SK-N-MC (cell line): ENCODE data around the gene RAB40B.

Experiments used
- EZH2 ChIP-seq: fragments of 200-600 bp; sonication (generic); IDR thresholded peaks from one replicate; pipeline ENCODE4 v1.6.1; 2017; ENCODE audit warnings: antibody characterized with exemption
- FOXP2 ChIP-seq: optimal IDR thresholded peaks from 2 replicates; pipeline ENCODE3; 2011; ENCODE audit warnings: mild to moderate bottlenecking, moderate library complexity; ENCODE audit not compliant: insufficient read depth; ENCODE audit errors: extremely low read length, control extremely low read depth
- POLR2AphosphoS5 ChIP-seq: IDR thresholded peaks from 2 replicates; pipeline ENCODE4 v1.6.1; 2012; ENCODE audit warnings: mild to moderate bottlenecking, low read depth, low read length, borderline replicate concordance

DNA sequence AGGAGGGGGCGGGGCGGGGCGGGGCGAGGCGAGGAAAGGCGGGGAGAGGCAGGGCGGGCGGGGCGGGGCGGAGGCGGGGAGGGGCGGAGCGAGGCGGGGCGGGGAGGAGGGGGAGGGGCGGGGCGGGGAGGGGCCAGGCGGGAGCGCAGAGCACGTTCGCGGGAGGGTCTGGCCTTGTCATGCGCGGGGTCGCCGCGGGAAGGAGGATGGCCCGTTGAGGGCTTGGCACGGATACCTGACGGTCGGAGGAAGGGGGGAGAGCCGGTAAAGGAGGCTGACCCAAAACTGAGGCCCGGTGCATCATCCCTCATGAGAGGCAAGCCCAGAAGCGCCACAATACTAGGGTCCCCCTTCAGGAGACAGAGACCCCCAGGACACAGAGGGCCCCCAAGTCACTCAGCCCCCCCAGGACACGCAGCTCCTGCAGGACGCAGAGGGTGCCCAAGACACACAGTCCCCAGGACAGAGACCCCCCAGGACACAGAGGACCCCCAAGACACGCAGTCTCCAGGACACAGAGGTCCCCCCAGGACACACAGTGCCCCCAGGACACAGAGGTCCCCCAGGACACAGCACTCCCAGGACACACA, 49.7 kb downstream of the RAB40B start:
- TF ChIP-seq EZH2 (no peak), POLR2AphosphoS5 (no peak), FOXP2 (no peak)
